Globus pallidus (tissue), 1 donor: Measurements from ENCODE around the gene APPL2.

Experiments
- DNase-seq: peaks from one replicate; pipeline ENCODE4 v3.0.0-alpha.2; 2015; ENCODE audit warnings: low spot score

The APPL2 gene, protein sequence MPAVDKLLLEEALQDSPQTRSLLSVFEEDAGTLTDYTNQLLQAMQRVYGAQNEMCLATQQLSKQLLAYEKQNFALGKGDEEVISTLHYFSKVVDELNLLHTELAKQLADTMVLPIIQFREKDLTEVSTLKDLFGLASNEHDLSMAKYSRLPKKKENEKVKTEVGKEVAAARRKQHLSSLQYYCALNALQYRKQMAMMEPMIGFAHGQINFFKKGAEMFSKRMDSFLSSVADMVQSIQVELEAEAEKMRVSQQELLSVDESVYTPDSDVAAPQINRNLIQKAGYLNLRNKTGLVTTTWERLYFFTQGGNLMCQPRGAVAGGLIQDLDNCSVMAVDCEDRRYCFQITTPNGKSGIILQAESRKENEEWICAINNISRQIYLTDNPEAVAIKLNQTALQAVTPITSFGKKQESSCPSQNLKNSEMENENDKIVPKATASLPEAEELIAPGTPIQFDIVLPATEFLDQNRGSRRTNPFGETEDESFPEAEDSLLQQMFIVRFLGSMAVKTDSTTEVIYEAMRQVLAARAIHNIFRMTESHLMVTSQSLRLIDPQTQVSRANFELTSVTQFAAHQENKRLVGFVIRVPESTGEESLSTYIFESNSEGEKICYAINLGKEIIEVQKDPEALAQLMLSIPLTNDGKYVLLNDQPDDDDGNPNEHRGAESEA

DNA sequence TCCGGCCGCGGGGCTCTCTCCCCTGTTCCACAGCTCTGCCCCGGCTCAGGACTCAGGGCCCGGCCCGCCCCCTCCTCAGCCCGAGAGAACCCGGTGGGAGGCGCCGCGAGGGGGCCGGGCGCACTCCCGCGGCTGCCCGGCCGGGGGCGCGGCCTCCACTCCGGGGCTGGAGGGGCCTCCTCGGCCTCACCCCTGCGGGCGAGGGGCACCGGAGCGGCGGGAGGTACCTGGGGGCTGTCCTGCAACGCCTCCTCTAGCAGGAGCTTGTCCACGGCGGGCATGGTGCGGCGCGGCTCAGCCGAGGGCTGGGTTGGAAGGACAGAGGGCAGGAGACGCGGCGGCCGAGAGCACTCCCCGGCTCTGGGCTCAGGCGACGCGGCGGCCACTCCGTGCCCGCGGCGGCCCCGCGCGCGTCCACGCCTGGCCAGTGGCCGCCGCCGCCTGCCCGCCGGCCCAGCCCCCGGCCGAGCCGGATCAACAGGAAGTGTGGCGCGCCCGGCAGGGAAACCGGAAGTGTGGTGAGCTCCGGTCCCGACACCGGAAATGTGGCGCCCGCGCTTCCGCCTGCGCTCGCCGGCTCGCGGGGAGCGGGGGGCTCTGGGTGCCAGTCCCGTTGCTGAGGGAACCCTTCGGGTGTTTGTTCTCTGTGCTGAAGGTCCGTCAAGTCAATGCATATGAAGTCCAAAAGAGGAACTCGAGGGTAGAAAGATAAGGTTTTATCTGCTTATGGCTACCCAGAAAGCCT lies at the start of gene APPL2:
APPL2 (minus strand) TSS at position 443 of the 745 bp plus-strand sequence; CDS start at position 281, 162 bp downstream.
- peak; percentile 92 for DNase-seq

DNA sequence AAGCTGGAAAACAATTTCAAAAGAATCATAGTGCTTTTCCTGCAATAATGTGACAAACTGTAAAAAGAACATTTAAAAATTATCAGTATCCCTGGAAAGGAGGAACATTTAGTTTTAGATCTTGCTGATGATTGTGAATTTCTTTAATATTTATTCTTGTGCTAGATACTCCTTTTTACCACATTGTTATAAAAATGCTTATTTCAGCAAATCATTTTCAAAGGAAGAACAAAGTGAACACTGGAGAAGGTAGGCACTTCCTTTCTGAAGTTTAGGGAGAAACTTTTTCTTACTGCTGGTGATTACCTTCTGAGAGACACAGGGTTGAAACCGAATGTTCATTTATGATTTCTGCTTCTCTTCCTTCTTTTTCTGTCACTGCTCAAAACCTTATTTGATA lies 49.4 kb upstream of the APPL2 start:
- DNase-seq: no peak

DNA sequence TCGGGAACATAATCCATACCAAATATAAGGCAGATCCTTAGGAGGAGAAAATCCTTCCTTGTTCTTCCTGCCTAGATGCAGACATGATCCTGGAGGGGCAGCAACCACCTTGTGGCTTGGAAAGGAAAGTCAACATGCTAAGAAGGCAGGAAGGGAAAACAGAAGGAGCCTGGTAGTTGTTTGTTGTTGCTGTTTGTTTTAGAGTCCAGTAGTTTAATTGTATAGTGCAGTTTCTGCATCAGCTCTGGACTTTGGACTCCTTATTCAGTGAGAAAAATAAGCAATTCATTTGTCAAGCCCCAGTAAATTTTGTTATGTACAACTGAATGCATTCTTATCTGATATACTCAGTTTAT lies 45.7 kb upstream of the APPL2 start:
- DNase-seq: no peak

DNA sequence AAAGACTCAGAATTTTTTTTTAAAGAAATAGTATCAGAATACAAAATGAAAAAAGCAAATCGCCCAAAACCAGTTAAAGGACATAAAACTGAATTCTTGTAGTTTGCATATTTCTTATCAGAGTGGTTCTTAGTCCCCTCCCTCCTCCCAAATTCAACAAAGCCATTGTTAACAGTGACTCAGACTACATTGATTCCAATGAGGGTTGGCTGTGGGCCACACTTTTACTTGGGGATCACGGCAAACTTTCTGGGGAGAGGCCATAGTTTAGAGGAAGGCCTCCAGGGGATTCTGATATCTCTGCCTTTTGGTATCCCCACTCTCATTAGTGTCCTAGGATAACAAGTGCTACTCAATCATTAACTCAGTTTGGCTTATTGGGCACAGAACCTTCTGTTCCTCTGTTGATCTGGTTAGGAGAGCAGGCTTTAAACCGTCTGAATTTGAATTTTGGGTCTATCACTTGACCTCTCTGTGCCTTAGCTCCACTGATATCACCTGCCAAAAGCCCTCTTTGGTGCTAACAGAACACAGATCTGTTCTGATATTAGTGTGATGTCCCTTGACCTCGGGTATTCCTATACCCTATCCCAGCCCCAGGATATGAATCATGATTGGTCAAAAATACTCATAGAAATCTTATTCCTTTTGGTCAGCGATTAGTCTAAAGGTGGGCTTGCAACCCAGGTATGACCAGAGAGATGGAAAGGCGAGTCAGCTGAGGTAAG lies 45.2 kb upstream of the APPL2 start:
- DNase-seq: no peak

DNA sequence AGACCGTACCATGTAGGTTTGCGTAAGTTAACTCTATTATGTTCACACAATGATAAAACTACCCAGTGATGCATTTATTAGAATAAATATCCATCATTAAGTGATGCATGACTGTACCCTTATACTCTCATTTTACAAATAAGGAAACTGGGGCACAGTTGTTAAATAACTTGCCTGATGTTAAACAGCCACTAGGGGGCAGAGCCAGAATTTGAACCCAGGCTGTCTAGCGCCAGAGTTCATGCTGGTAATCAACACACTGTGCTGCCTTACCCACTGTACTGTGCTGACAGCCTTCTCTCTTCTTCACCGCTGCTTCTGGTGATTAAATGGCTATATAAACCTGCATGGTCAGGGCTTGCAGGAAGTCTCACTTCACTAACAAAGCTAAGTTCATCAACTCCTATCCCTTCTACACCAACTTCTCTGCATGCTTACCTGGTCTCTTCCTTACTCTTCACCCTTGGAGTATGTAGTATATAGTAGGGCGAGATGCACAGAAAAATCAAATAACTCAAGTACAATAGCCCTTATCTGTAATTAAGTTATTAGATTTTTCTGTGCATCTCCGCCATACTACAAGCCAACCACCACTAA lies 43.6 kb upstream of the APPL2 start:
- DNase-seq: peak; percentile 20

DNA sequence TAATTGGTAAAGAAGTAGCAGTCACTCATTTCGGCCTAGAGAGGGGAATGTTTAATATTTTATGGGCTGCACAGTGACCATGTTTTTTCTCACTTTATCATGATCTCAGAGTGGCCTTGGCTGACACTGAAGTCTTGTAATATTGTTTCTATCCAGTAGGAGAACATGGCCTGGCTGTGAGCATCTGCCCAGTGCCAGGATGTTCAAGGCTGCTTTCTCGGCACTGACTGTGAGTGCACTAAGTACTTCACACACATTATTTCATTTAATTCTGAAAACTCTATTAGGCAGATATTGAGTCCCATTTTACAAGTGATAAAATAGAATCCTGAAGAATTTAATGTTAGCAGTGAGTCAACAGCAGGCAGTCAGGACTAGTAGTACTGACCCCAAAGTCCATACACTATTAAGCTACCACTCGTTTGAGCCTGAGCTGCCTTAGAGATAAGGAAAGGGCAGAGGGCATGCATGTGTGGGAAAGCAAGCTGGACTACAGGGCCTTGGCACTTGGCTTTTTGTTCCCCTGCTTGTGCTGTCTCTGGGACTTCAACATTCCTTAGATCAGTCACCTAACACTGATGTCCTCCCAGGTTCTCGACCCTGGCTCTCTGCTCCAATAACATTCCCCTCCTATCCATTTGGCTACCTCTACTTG lies 42.2 kb upstream of the APPL2 start:
- no peak for DNase-seq

DNA sequence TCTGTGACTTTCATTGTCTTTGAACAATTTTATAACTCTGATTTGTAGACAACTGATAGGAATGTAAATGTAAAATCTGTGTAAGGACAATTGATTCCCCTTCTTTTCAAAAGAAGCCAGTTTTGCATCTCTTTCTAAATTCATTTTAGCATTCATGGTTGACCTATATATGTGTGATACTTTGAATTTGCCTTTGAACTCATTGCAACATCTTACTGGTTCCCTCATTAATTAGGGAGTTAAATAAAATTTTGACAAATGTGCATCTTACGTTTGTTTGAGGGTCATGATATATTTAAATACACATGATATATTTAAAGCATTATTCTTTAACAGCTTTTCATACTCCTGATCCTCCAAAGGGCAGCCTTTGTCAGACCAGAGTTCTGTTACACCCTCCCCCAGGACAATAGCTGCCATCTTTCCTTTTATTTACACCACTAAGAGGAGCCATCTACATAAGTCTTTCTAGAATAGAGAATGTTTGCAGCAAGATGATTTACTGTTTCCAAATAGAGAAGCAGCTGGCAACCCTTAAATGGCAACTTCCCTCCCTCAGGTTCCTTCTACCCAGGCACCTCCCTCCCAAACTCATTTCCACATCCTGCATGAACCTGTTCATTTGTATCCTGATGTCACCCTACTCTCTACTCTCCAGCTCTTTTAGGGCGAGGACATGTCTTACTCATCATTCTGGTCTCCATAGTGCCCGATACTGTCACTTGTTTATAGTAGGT lies 40.2 kb upstream of the APPL2 start:
- DNase-seq: peak; percentile 2

DNA sequence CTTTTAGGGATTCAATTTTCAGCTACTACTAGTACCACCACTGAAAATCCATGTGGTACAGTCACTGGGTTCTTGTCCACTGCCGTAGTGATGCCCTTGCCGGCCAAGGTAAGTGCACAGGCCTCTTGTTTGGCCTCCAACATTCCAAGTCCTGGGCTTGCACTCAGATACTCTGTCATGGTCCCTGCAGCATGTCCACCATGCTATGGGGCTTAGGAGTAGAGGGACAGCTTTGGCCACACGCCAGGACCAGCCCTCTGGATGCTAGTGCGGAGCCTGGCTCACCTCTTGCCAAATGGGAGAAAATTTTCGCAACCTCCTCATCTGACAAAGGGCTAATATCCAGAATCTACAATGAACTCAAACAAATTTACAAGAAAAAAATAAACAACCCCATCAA lies 38.6 kb upstream of the APPL2 start:
- no peak for DNase-seq

DNA sequence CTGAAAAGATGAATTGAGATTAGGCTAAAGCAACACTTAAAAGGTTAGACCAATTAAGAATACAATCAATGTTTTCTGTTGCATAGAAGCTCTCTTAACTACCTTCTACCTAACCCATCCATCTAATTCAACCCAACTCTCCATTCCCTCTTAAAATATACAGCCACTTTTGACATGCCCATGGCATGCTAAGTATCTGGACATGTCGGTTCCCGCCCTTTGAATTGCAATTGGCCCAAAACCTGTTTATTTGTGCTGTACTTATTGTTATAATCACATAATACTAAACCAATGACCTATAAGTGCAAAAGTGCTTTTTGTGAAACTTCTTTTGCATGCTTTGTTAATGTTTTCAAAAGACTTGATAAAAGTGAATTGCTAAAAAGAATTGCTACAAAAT lies 37.6 kb upstream of the APPL2 start:
- DNase-seq: no peak

DNA sequence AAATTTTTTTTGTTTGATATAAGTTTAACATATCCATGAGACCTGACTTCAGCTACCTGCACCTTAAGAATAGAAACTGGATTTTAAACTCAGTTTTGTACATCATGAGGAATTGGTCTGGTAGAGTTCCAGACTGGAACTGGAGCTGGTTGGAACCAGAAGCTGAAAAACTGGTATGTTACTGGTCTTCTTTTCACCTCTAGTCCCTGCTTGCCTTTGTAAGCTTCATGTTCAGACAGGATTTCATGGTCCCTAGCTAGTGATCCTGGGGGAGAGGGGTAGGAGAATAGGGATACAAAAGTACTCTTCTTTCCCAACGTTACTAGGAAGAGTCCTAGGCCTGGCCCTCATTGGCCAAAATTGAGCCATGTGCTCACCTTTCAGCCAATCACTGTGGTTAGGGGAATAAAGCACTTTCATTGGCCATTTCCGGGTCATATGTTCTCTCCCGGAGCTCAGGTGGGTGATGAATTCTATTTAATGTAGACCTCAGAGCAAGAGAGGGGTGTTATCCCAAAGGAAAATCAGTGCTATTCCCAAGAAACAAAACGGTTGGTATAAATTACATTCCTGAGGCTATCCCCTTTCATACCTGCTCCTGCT lies 36.9 kb upstream of the APPL2 start:
- no peak for DNase-seq

DNA sequence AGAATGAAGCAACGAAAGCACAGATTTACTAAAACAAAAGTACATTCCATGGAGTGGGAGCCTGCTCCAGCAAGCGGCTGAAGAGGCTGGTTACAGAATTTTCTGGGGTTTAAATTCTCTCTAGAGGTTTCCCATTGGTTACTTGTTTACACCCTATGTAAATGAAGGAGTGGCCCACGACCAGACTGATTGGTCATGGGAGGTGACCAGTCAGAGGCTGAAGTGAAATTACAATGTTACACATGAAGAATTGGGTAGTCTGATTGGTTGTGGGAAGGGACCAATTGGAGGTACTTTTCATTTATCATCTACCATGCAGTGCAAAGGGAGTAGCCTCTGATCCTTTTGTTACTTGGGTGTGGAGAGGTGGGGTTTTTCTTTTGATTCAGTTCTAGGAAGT lies 36.2 kb upstream of the APPL2 start:
- no peak for DNase-seq

DNA sequence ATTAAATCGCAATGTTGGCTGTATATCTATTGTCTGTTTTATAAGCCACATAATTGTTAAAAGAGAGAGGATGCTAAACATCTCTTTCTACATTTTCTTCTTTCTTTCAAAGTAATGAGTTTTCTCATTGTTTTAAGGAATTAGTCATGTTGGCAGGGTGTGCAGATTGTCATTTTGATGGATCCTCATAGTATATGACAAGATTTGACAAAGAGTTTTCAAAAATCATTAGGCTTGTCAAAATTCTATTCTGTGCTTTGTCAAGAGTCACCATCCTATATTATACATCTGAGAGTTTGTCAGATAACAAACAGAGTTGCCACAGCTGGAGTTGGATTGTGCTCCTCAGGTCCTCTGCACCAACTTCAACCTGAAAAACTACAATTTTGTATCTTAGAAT lies 35.4 kb upstream of the APPL2 start:
- no peak for DNase-seq

DNA sequence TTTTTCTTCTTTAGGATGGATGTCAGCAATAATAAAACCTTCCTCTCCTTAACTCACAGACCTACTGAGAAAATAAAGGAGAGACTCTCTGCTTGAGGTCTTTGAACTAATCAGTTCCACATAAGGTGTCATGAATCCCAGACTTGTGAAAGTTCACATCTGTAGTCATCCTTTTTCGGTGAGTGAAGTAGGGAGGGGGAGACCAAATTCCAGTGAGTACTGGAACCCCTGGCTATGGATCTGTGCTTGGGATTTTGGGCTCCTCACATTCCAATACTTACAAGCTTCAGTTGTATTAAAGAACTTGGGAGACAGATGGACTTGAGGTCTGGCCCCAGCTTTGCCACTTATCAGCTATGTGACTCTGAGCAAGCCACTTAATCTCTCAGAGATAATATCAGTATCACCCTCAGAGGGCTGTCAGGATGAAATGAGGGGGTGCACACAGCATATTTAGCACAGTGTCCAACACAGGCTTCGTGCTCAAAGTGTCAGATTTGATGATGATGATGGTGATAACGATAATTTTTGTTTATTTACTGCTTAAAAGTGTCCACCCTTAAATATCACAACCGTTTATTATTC lies 34.8 kb upstream of the APPL2 start:
- no peak for DNase-seq

DNA sequence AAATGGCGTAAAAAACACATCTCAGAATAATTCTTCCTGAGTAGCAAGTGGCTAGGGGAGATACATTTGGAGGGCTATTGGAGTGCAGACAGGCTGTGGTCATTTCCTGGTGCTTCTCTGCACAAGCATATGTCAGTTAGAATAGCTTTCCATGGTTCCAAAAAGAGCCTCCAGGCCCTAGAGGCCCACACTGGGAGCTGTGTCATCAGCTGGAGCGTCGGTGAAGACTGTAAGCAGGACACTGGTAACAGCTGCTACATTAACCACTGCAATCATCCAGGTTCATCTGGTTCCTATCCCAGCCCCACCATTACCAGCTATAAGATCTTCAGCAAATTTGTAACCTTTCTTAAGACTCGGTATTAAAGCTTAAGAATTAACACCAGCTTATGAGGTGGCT lies 31.7 kb upstream of the APPL2 start:
- no peak for DNase-seq

DNA sequence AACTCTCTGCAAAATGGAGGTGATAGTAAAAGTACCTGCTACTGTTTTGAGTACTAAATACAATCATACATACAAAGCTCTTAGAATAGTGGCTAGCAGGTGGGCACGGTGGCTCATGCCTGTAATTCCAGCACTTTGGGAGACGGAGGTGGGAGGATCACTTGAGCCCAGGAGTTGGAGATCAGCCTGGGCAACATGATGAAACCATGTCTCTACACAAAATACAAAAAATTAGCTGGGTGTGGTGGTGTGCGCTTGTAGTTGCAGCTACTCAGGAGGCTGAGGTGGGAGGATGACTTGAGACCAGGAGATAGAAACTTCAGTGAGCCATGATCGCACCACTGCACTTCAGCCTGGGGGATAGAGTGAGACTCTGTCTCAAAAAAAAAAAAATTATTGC lies 28.8 kb upstream of the APPL2 start:
- no peak for DNase-seq

DNA sequence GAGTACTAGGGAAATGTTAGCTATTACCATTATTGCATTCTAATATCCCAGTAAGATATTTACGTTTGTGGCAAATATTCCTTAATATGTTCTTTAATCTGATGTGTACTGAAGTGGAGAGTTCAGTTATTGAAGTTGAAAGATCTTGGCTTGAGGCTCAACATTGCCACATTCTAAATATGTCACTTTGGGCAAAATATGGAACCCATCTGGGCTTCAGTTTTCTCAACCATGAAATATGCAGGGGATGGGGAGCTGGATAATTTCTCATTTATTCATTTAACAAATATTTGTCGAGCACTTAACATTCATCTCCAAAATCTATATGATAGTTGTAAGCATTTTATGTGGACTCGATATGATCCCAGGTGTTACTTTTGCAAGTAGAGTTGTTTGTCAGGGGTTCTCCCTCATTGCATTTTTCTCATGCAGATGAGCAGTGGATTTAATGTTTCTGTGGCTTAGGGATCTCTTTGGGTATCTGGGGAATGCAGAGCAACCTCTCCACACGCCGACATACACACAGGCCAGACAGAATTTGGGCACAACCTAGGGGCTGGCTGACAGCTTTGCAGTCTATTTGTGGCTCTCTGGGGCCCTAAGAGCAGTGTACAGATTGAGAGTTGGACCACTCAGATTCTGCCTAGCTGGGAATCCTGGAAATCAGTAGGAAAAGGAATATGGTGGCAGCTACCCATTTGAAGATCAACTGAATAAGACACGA lies 26.6 kb upstream of the APPL2 start:
- DNase-seq: no peak

DNA sequence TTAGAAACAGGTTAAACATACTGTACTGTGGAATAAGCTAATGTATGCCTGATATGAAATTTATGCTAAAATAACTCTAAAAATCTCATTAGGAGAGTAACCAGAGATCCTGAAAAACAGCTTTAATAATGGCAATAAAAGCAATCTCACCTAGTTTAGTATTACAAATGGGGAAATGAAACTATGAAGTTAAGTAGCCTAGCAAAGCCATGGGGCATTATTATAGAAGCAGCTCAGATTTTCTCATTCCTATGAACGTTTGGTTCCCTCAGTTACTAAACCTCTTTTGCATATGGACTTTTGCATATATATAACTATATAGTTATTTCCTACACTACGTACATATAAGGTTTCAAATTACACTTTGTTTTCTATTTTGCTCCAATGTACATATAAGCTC lies 25.0 kb upstream of the APPL2 start:
- DNase-seq: no peak

DNA sequence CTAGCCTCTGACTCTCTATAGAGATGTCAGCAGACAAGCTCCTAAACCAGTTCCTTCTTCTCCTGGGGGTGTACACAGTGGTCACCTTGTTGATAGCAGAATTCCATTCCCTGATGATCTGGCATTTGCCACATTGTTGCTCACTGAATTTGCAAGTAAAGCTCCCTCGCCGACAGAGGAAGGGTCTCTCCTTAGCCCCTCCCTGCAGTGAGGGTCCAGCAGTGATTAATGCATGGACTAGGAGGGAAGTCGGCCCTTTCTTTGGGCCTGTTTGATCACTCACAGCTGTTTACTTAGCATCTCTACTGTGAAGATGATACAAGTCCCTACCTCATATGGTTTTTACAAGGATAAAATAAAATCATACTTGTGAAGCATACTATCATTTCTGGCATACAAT lies 23.3 kb upstream of the APPL2 start:
- no peak for DNase-seq

DNA sequence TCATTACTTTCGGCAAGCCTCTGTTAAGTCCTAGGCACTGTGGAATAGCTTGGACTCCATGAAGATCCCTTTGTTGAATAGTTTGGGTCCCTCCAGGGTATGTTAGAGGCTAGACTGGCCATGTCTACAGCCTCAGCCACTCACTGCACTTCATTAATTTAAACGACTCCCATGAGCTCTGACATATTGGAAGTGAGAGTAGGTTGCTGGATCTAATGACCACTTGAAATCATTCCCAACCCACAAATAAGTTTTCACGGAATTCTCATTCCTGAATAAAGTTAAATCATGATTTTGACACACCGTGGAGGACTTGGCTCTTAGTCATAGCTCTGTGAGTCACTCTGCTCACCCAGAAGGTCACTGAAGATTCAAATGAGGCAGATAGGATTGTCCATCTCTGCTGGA lies 21.4 kb upstream of the APPL2 start:
- no peak for DNase-seq
